Measurements from ENCODE around the gene MPI.
"Not testable (repeated sequence)": the region's sequence is repeated elsewhere in the genome, so short reads cannot be mapped to it uniquely, and the experiment has no call there.

MPI gene

GRCh38 chr15:74873756-74874424, 16.0 kb upstream of the MPI start:
- no peak for DNase-seq (ENCODE audit: low read depth)
- H3K4me3 ChIP-seq (ENCODE audit: control insufficient read depth, low read depth, low read length) = peak overlapping the region; percentile 91
- TF ChIP-seq CTCF (IDR thresholded peaks at IDR 0.05; ENCODE audit: control insufficient read depth, insufficient read depth, low read depth, low read length, missing control alignments) = no peak

- no peak for DNase-seq (ENCODE audit: low read depth)
- no peak overlapping the region for H3K4me3 ChIP-seq (ENCODE audit: control insufficient read depth, low read depth, low read length)
- no peak for TF ChIP-seq CTCF (IDR thresholded peaks at IDR 0.05; ENCODE audit: control insufficient read depth, insufficient read depth, low read depth, low read length, missing control alignments)
Measured at GRCh38 chr15:74878273-74878672, 11.6 kb upstream of the MPI start.

GRCh38 chr15:74882528-74882927, 7.3 kb upstream of the MPI start:
- no peak overlapping the region for H3K4me3 ChIP-seq (ENCODE audit: control insufficient read depth, low read depth, low read length)
- no peak for DNase-seq (ENCODE audit: low read depth)
- no peak for TF ChIP-seq CTCF (IDR thresholded peaks at IDR 0.05; ENCODE audit: control insufficient read depth, insufficient read depth, low read depth, low read length, missing control alignments)

GRCh38 chr15:74884428-74885223, 5.2 kb upstream of the MPI start:
- TF ChIP-seq CTCF (IDR thresholded peaks at IDR 0.05; ENCODE audit: control insufficient read depth, insufficient read depth, low read depth, low read length, missing control alignments) = no peak
- no peak for DNase-seq (ENCODE audit: low read depth)

GRCh38 chr15:74885461-74885860, 4.4 kb upstream of the MPI start:
- no peak for DNase-seq (ENCODE audit: low read depth)
- H3K4me3 ChIP-seq (ENCODE audit: control insufficient read depth, low read depth, low read length) = no peak overlapping the region
- no peak for TF ChIP-seq CTCF (IDR thresholded peaks at IDR 0.05; ENCODE audit: control insufficient read depth, insufficient read depth, low read depth, low read length, missing control alignments)

More at GRCh38 chr15:74884428-74885223, 5.2 kb upstream of the MPI start:
- no peak overlapping the region for H3K4me3 ChIP-seq (ENCODE audit: control insufficient read depth, low read depth, low read length)

- not testable (repeated sequence) for H3K4me3 ChIP-seq (ENCODE audit: control insufficient read depth, low read depth, low read length); DNase-seq (ENCODE audit: low read depth)
Measured at GRCh38 chr15:74887537-74888193, 2.2 kb upstream of the MPI start.

GRCh38 chr15:74888716-74889115, 1.1 kb upstream of the MPI start:
- no peak overlapping the region for H3K4me3 ChIP-seq (ENCODE audit: control insufficient read depth, low read depth, low read length)
- no peak for TF ChIP-seq CTCF (IDR thresholded peaks at IDR 0.05; ENCODE audit: control insufficient read depth, insufficient read depth, low read depth, low read length, missing control alignments)
- DNase-seq (ENCODE audit: low read depth) = no peak
